Colonic mucosa (tissue), 4 donors: Measurements from ENCODE around the gene FHOD1. TPM values are rescaled to one million over a fixed set of nuclear protein-coding genes. Genes with fewer than 3 reads are reported as not detected.

Experiments
- DNase-seq: peaks from one replicate; pipeline ENCODE4 v3.0.0-alpha.2; 2020
- H3K27ac ChIP-seq: fragments of 200-600 bp; one replicate; pipeline ENCODE4 v1.8.0; 2021
- H3K27me3 ChIP-seq: fragments of 200-600 bp; one replicate; pipeline ENCODE4 v1.8.0; 2021
- H3K36me3 ChIP-seq: fragments of 200-600 bp; one replicate; pipeline ENCODE4 v1.8.0; 2021
- H3K4me1 ChIP-seq: fragments of 200-600 bp; one replicate; pipeline ENCODE4 v1.8.0; 2021; ENCODE audit warnings: mild to moderate bottlenecking
- H3K4me3 ChIP-seq: fragments of 200-600 bp; one replicate; pipeline ENCODE4 v1.8.0; 2021
- H3K9ac ChIP-seq, 2 donors: one replicate each; pipeline ENCODE4 v1.7.0; 2013; ENCODE audit warnings: control low read depth in 2 of 2, low read depth in 2 of 2, low read length in 2 of 2
- H3K9me3 ChIP-seq: fragments of 200-600 bp; one replicate; pipeline ENCODE4 v1.8.0; 2021
- intact Hi-C: fragments of 100-400 bp; cut with DNase I; formaldehyde crosslinking; loops from one replicate; pipeline ENCODE4 v1.14.1; 2022
- total RNA-seq, 2 donors: library from RNA; stranded (reverse); fragmentation: NEBNext Ultra II Directional in 1 of 2; extraction: Animal tissue kit (Norgen Biotek cat#: 25700) in 1 of 2; gene quantifications; one replicate each; pipeline ENCODE4 v1.2.1, GENCODE V29; 2021
- TF ChIP-seq, protein P1 (sequence below): fragments of 200-600 bp; IDR thresholded peaks from one replicate; pipeline ENCODE4 v1.8.0; 2022; ENCODE audit warnings: antibody characterized with exemption, mild to moderate bottlenecking
- donor health status: healthy.
- donor health status: DM: no; HTN: no; CAD: no.
- donor health status: DM: no; HTN: no; CAD: no.

FHOD1 gene
- total RNA-seq, 2 donors from 2014 or later, result 21.6 to 47.2 TPM

DNA sequence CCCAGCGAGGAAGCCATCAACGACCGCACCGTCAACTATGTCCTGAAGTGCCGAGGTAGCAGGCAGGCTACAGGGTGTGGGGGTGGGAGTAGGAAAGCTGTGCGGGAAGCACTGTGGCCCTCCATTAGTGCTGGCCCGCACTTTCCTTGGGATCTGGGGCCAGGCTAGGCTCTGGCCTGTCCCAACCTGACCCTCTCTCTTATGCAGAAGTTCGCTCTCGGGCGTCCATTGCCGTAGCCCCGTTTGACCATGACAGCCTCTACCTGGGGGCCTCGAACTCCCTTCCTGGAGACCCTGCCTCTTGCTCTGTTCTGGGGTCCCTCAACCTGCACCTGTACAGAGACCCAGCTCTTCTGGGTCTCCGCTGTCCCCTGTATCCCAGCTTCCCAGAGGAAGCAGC lies 40.7 kb upstream of the FHOD1 start:
- Histone ChIP-seq H3K36me3 (no peaks in the 10 kb centered on the region), H3K9ac (no peak overlapping the region), H3K27me3 (no peaks in the 10 kb centered on the region), H3K9me3 (no peaks in the 10 kb centered on the region), H3K4me3 (no peak overlapping the region), H3K4me1 (no peaks in the 10 kb centered on the region), H3K27ac (no peak overlapping the region)
- TF ChIP-seq, protein P1, sequence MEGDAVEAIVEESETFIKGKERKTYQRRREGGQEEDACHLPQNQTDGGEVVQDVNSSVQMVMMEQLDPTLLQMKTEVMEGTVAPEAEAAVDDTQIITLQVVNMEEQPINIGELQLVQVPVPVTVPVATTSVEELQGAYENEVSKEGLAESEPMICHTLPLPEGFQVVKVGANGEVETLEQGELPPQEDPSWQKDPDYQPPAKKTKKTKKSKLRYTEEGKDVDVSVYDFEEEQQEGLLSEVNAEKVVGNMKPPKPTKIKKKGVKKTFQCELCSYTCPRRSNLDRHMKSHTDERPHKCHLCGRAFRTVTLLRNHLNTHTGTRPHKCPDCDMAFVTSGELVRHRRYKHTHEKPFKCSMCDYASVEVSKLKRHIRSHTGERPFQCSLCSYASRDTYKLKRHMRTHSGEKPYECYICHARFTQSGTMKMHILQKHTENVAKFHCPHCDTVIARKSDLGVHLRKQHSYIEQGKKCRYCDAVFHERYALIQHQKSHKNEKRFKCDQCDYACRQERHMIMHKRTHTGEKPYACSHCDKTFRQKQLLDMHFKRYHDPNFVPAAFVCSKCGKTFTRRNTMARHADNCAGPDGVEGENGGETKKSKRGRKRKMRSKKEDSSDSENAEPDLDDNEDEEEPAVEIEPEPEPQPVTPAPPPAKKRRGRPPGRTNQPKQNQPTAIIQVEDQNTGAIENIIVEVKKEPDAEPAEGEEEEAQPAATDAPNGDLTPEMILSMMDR, result no peak
- no peak for DNase-seq
- intact Hi-C loops, result loop anchor here (10.0 kb wide), 1 partner anchor 127 kb away; the partner anchor contains the start of gene ZDHHC1

DNA sequence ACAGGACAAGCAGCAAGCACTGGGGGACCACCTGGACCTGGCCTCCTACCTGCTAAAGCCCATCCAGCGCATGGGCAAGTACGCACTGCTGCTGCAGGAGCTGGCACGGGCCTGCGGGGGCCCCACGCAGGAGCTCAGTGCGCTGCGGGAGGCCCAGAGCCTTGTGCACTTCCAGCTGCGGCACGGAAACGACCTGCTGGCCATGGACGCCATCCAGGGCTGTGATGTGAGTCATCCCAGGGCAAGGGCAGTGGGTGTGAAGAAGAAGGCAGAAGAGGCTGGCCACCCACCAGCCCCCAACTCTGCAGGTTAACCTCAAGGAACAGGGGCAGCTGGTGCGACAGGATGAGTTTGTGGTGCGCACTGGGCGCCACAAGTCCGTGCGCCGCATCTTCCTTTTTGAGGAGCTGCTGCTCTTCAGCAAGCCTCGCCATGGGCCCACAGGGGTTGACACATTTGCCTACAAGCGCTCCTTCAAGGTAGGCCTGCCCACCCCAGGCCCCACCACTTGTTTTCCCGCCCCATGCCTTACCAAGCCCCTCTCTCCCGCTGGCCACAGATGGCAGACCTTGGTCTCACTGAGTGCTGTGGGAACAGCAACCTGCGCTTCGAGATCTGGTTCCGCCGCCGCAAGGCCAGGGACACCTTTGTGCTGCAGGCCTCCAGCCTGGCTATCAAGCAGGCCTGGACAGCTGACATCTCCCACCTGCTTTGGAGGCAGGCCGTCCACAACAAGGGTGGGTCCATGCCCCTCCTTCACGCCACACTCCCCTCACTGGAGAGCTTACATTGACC lies 39.4 kb upstream of the FHOD1 start:
- H3K9ac ChIP-seq, result no peak overlapping the region
- intact Hi-C loops, result loop anchor here (10.0 kb wide), 1 partner anchor 128 kb away; the partner anchor contains the start of gene ZDHHC1

DNA sequence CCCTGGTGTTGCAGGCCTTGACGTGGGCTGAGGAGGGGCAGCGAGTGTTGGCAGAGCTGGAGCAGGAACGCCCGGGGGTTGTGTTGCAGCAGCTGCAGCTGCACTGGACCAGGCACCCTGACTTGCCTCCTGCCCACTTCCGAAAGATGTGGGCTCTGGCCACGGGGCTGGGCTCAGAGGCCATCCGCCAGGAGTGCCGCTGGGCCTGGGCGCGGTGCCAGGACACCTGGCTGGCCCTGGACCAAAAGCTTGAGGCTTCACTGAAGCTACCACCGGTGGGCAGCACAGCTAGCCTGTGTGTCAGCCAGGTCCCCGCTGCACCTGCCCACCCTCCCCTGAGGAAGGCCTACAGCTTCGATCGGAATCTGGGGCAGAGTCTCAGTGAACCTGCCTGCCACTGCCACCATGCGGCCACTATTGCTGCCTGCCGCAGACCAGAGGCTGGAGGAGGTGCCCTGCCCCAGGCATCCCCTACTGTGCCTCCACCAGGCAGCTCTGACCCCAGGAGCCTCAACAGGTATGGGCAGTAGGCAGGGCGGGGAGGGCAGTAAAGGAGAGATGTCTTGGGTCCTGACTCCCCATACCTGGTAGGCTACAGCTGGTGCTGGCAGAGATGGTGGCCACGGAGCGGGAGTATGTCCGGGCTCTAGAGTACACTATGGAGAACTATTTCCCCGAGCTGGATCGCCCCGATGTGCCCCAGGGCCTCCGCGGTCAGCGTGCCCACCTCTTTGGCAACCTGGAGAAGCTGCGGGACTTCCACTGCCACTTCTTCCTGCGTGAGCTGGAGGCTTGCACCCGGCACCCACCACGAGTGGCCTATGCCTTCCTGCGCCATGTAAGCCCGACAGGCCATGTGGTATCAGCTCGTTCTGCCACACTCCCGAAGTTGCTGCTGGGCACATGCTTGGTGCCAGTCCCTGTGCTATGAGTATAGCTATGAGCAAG lies 37.7 kb upstream of the FHOD1 start:
- Histone ChIP-seq H3K9ac (no peak overlapping the region), H3K9me3 (no peaks in the 10 kb centered on the region), H3K4me1 (no peaks in the 10 kb centered on the region), H3K27me3 (no peaks in the 10 kb centered on the region), H3K4me3 (no peak overlapping the region), H3K36me3 (no peaks in the 10 kb centered on the region), H3K27ac (no peak overlapping the region)
- TF ChIP-seq, protein P1, result peak; percentile 38
- DNase-seq, result peak; percentile 49
- intact Hi-C loops, result loop anchor here (5.0 to 10.0 kb wide), 2 partner anchors 88 to 130 kb away; partner anchors contain the start of genes ELMO3 and ZDHHC1

More for the DNA sequence above, 39.4 kb upstream of the FHOD1 start:
- Histone ChIP-seq H3K4me1 (no peaks in the 10 kb centered on the region), H3K27ac (no peak overlapping the region), H3K27me3 (no peaks in the 10 kb centered on the region), H3K4me3 (no peak overlapping the region), H3K36me3 (no peaks in the 10 kb centered on the region), H3K9me3 (no peaks in the 10 kb centered on the region)
- TF ChIP-seq, protein P1, result no peak
- DNase-seq, result no peak

DNA sequence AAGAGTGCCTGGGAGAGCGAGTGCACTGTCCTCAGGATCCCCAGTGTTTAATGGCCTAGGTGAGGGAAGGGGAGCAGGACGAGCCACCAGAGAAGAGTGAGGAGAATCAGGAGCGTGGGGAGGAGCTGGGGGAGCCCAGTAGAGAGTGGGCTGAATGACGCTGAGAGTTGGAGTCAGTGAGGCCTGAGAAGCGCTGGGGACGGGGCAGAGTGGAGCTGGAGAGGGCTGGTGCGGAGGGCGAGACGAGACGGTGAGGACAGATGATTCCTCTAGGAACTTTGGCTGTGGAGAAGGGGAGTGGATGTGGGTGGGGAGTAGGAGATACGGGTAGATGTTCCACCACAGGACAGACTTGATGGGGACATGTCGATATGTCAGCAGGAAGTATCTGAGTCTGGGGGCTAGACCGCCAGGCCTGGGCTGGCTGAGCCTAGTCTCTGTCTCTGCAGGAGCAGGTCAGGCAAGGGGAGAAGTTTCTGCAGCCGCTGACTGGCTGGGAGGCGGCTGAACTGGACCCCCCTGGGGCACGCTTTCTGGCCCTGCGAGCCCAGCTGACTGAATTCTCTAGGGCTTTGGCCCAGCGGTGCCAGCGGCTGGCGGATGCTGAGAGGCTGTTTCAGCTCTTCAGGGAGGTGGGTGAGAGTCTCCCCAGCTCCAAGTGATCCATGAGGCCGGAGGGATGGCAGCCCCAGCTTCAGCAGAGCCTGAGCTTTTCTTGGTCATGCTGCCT lies 36.7 kb upstream of the FHOD1 start:
- H3K4me3 ChIP-seq, result no peak overlapping the region
- no peaks in the 10 kb centered on the region for H3K9me3 ChIP-seq
- no peak overlapping the region for H3K27ac ChIP-seq
- H3K27me3 ChIP-seq, result no peaks in the 10 kb centered on the region
- intact Hi-C loops, result loop anchor here (5.0 to 10.0 kb wide), 2 partner anchors 87 to 131 kb away; partner anchors contain the start of genes ELMO3 and ZDHHC1
- DNase-seq, result no peak
- H3K4me1 ChIP-seq, result no peaks in the 10 kb centered on the region
- H3K36me3 ChIP-seq, result no peaks in the 10 kb centered on the region
- TF ChIP-seq, protein P1, result no peak
- H3K9ac ChIP-seq, result no peak overlapping the region
